Measurements from ENCODE around the gene DUSP2. TPM values are rescaled to one million over a fixed set of nuclear protein-coding genes. Genes with fewer than 3 reads are reported as not detected.
A peak's percentile ranks its signal among the peaks of the same experiment; 100 is the strongest.

Gene DUSP2
- total RNA-seq, 3 donors from 2014 or later, result 1.9 to 57.5 (median 12.8) TPM

DNA sequence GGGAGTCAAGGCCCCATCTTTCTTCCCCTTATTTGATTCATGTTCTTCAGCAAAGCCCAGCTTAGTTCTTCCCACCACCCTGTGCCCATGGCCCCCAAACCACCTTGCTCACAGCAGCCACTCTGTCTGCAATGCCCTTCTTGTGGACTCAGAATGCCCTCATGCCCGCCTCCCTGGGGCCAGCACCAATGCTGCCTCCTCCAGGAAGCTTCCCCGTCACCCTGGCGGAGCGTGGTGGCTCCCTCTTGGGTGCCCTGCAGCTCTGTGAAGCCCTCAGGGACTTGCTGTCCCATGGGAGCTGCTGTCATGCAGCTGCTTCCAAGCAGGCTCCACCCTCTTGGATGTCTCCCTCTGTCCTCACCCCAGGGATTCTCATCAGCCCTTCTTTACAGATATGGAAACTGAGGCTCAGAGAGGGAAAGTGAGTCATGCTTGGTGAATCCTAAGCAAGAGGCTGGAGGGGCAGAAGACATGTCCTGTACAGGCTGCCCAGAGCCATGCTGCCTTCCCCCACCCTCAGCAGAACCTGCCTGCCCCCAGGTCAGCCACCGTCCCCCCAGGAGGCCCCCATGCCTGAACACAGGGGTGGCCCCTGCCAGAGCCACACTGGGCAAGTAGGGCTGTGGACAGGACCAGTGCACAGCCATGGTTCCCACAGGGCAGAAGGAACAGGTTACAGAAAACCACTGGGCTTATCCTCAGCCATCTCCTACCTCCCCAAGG, 11.8 kb upstream of the DUSP2 start:
- Histone ChIP-seq H3K9me3 (no peaks in the 10 kb centered on the region), H3K4me1 (no peaks in the 10 kb centered on the region), H3K4me3 (no peak overlapping the region), H3K27me3 (no peaks in the 10 kb centered on the region), H3K36me3 (no peaks in the 10 kb centered on the region), H3K27ac (no peak overlapping the region)
- intact Hi-C loops (cut with DNase I; ENCODE audit: low total_unique reads), result no loop called here
- no peak for DNase-seq (ENCODE audit: low spot score in 2 of 2)
- TF ChIP-seq POLR2AphosphoS5 (IDR thresholded peaks at IDR 0.05), result no peak
- TF ChIP-seq POLR2A (IDR thresholded peaks at IDR 0.05), result no peak
- TF ChIP-seq, protein P1, sequence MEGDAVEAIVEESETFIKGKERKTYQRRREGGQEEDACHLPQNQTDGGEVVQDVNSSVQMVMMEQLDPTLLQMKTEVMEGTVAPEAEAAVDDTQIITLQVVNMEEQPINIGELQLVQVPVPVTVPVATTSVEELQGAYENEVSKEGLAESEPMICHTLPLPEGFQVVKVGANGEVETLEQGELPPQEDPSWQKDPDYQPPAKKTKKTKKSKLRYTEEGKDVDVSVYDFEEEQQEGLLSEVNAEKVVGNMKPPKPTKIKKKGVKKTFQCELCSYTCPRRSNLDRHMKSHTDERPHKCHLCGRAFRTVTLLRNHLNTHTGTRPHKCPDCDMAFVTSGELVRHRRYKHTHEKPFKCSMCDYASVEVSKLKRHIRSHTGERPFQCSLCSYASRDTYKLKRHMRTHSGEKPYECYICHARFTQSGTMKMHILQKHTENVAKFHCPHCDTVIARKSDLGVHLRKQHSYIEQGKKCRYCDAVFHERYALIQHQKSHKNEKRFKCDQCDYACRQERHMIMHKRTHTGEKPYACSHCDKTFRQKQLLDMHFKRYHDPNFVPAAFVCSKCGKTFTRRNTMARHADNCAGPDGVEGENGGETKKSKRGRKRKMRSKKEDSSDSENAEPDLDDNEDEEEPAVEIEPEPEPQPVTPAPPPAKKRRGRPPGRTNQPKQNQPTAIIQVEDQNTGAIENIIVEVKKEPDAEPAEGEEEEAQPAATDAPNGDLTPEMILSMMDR (IDR thresholded peaks at IDR 0.05), result no peak

DNA sequence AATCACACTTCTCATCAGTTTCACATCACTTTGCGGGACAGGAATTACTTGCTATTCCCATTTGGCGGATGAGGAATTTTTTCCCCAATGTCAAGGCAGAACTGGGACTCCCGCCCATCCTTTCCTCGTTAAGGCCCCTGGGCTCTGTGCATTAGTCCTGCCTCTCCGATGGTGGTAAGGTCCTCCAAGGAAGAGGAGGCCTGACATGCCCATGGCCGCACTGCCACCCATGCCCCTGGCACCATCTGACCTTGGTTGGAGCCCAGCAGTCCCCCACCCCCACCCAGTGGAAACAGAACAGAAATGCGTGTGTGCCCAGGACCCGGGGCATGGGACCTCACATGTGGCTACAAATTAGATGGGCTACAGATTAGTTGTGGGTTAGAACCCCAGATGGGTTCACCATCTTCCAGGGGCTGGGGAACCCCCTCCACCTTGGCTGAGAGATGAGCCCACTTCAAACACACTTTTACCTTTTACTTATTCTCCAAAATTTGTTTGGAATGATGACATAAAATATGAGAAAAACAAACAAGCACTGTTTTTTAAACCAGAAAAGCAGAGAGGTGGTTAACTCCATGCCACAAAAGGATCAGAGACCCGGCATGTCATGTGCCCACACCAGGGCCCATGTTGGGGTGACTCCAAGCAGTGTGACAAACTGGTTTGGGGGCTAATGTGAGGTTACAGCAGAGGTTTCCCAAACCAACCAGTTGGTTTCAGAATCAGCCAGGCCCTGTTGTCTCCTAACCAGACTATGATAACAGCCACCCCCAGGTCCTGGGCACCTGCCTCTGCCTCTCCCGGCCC, 11.0 kb upstream of the DUSP2 start:
- Histone ChIP-seq H3K4me3 (no peak overlapping the region), H3K9me3 (no peaks in the 10 kb centered on the region), H3K27me3 (no peaks in the 10 kb centered on the region), H3K4me1 (no peaks in the 10 kb centered on the region), H3K27ac (no peak overlapping the region), H3K36me3 (no peaks in the 10 kb centered on the region)
- TF ChIP-seq POLR2AphosphoS5 (IDR thresholded peaks at IDR 0.05), result no peak
- no peak for TF ChIP-seq POLR2A (IDR thresholded peaks at IDR 0.05)
- TF ChIP-seq, protein P1 (IDR thresholded peaks at IDR 0.05), result no peak
- intact Hi-C loops (cut with DNase I; ENCODE audit: low total_unique reads), result no loop called here
- peak in 1 of 2 donors; percentile 33 for DNase-seq (ENCODE audit: low spot score in 2 of 2)

DNA sequence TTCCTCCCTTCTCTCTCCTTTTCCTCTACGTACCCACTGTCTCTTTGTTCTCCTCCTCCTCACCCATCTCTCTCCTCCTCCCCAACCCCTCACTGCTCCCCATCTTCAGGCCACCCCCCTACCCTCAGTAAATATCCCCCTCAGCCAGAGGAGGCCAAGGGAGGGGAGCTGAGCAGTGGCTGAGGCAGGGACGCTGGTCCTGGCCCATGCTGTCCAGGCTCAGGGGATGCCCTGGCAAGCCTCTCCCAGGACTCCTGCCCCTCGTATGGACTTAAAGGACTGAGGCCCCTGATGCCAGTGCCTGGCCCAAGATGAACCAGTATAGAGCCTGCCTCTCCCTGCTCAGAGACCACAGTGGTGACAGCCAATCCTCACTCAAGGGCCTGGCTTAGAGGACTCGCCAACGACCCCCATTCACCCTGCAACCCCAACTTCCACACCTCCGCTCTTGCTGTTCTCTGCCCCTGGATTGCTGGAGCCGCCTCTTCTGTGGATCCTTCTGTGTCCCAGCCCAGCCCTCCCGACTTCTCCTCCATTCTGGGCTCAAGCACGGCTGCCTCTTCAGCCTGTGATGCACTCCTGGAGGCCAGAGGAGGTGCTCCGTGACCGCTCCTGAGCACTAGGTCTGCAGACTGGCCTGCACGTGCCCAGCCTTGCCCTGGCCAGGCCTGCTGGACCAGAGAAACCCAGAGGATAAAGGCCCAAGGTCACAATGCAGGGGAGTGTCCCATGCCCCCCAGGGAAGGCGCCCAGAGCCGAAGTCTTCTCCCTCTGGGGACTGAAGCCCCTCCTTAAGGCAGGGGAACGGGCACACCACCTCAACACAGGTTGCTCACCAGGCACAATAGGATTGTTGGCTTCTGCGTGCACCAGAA, 9.5 kb upstream of the DUSP2 start:
- intact Hi-C loops (cut with DNase I; ENCODE audit: low total_unique reads), result no loop called here
- Histone ChIP-seq H3K36me3 (no peaks in the 10 kb centered on the region), H3K27ac (no peak overlapping the region), H3K4me1 (no peaks in the 10 kb centered on the region), H3K9me3 (no peaks in the 10 kb centered on the region), H3K27me3 (no peaks in the 10 kb centered on the region), H3K4me3 (no peak overlapping the region)
- DNase-seq (ENCODE audit: low spot score in 2 of 2), result peak in 1 of 2 donors; percentile 24
- TF ChIP-seq POLR2AphosphoS5 (IDR thresholded peaks at IDR 0.05) (no peak), POLR2A (IDR thresholded peaks at IDR 0.05) (no peak)
- TF ChIP-seq, protein P1 (IDR thresholded peaks at IDR 0.05), result no peak

DNA sequence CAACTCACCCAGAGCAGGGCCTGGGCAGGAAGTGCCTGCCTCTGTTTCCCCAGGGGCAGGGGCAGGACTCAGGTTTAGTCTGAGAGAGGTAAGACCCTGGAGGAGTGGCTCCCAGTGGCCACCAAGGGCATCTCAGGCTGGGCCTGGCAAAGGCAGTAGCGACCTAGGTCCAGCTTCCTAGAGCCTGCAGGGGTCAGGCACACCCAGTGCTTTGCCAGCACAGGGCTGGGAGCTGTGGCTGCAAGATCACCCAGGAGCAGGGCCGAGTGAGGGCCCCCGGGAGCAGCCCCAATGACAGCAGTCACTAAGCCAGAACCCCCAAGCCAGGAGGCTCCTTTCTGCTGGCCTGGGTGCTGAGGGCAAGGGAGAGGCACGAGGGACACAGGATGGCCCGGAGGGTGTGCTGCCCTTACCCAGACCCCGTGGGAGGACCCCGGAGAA, 8.8 kb upstream of the DUSP2 start:
- H3K27me3 ChIP-seq, result no peaks in the 10 kb centered on the region
- no peaks in the 10 kb centered on the region for H3K9me3 ChIP-seq
- no peak for TF ChIP-seq POLR2AphosphoS5 (IDR thresholded peaks at IDR 0.05)
- TF ChIP-seq, protein P1 (IDR thresholded peaks at IDR 0.05), result no peak
- TF ChIP-seq POLR2A (IDR thresholded peaks at IDR 0.05), result no peak
- no peak overlapping the region for H3K27ac ChIP-seq
- no peak for DNase-seq (ENCODE audit: low spot score in 2 of 2)
- intact Hi-C loops (cut with DNase I; ENCODE audit: low total_unique reads), result no loop called here
- H3K4me1 ChIP-seq, result no peaks in the 10 kb centered on the region
- no peaks in the 10 kb centered on the region for H3K36me3 ChIP-seq
- H3K4me3 ChIP-seq, result no peak overlapping the region
